ENCODE measurements around the gene IFNB1. TPM values are rescaled to one million over a fixed set of nuclear protein-coding genes. Genes with fewer than 3 reads are reported as not detected.

The IFNB1 gene
- total RNA-seq, 4 donors from 2014 or later: not detected

GRCh38 chr9:21039302-21039701, 38.4 kb downstream of the IFNB1 start:
- no peak overlapping the region for H3K4me3 ChIP-seq (ENCODE audit: low read depth, poor library complexity, severe bottlenecking)
- TF ChIP-seq, protein P1, sequence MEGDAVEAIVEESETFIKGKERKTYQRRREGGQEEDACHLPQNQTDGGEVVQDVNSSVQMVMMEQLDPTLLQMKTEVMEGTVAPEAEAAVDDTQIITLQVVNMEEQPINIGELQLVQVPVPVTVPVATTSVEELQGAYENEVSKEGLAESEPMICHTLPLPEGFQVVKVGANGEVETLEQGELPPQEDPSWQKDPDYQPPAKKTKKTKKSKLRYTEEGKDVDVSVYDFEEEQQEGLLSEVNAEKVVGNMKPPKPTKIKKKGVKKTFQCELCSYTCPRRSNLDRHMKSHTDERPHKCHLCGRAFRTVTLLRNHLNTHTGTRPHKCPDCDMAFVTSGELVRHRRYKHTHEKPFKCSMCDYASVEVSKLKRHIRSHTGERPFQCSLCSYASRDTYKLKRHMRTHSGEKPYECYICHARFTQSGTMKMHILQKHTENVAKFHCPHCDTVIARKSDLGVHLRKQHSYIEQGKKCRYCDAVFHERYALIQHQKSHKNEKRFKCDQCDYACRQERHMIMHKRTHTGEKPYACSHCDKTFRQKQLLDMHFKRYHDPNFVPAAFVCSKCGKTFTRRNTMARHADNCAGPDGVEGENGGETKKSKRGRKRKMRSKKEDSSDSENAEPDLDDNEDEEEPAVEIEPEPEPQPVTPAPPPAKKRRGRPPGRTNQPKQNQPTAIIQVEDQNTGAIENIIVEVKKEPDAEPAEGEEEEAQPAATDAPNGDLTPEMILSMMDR (IDR thresholded peaks at IDR 0.05): no peak
- no peak for TF ChIP-seq POLR2A (IDR thresholded peaks at IDR 0.05)
- DNase-seq (ENCODE audit: low spot score in 2 of 2): no peak
- WGBS, 2 donors: 100% methylated on average over 1 of the region's 1 CpG
- intact Hi-C loops (cut with DNase I; ENCODE audit: low total_unique reads): no loop called here

DNA sequence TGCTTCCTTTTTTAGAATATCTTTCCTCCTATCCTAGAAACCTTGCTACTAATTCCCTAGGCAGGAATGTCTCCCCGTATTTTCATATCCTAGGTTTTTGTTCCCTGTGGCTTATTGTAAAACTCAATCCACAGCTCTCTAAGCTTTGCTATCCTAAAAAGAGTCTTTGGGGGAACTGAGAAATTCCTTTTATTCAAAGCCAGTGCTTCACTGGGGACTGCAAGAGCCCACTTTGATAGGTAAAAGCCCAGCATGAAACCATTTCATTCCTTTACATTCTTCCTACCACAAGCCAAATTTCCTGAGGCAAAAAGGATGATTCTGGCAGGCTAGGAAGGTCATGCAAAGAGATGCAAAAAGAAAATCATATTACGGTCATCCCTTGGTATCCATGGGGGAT, 40.5 kb downstream of the IFNB1 start:
- TF ChIP-seq, protein P1 (IDR thresholded peaks at IDR 0.05): no peak
- no peak for TF ChIP-seq POLR2A (IDR thresholded peaks at IDR 0.05)
- no peak overlapping the region for H3K4me3 ChIP-seq (ENCODE audit: low read depth, poor library complexity, severe bottlenecking)
- 93 to 94% methylated on average over 2 of the region's 2 CpGs for WGBS, 2 donors
- DNase-seq (ENCODE audit: low spot score in 2 of 2): no peak
- intact Hi-C loops (cut with DNase I; ENCODE audit: low total_unique reads): no loop called here

DNA sequence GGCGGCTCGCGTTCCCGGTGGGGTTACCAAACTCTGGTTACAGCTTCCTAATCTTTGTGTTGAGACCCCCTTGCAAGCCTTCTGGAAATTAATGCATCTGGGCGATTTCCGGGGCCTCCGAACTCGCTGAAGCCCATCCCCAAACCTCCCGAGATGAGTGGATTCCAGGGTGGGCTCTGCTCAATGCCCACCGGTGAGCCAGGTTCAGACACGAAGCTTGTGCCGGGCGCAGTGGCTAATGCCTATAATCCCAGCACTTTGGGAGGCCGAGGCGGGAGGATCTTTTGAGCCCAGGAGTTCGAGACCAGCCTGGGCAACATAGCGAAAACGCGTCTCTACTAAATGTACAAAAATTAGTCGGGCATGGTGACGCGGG, 45.9 kb downstream of the IFNB1 start:
- H3K4me3 ChIP-seq (ENCODE audit: low read depth, poor library complexity, severe bottlenecking): peak overlapping the region; percentile 40
- intact Hi-C loops (cut with DNase I; ENCODE audit: low total_unique reads): no loop called here
- WGBS, 2 donors: 67 to 73% methylated on average over 19 to 22 of the region's 22 CpGs
- DNase-seq (ENCODE audit: low spot score in 2 of 2): no peak
- TF ChIP-seq POLR2A (IDR thresholded peaks at IDR 0.05): no peak
- TF ChIP-seq, protein P1 (IDR thresholded peaks at IDR 0.05): no peak

DNA sequence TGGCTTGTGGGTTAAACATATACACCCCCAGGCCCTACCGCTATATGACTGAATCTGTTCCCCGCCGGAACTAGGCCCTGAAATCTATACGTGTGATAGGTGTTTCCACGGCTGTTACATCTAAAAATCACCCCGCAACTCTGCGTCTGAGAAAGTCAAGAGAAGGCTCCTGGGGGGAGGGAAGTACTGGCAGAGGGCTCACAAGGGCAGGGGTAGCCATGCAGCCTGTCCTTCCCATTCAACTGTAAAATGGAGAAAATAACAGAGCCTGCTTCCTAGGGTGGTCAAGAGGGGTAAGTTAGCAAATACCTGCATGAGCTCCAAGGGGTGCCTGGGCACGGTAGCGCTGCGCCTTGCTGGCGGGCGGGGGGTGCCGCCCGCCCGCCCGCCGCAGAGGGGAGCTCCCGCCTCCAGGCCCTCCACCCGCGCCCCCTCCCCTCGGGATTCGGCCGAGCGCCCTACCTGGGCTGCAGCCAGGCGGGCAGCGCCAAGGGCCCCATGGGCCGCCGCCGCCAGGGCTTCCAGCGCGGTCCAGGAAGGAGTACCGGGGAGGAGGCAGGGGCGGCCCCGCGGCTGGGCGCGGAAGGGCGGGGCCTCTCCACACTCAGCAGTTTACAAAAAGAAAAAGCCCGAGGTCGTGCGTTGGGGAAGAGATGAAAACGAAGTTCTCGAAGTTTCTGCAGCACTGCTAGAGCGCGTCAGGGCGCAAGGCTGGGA, 46.5 kb downstream of the IFNB1 start, which contains the start of gene HACD4:
HACD4 (minus strand) TSS at position 550 of the 717 bp plus-strand sequence; CDS start at position 500, 50 bp downstream.
- peak; percentile 51 to 88 for DNase-seq (ENCODE audit: low spot score in 2 of 2)
- TF ChIP-seq, protein P1 (IDR thresholded peaks at IDR 0.05): no peak
- no peak for TF ChIP-seq POLR2A (IDR thresholded peaks at IDR 0.05)
- intact Hi-C loops (cut with DNase I; ENCODE audit: low total_unique reads): no loop called here
- 2 to 3% methylated on average over 40 to 45 of the region's 46 CpGs for WGBS, 2 donors
- peak within 1 kb of the TSS; percentile 40 for H3K4me3 ChIP-seq (ENCODE audit: low read depth, poor library complexity, severe bottlenecking)

DNA sequence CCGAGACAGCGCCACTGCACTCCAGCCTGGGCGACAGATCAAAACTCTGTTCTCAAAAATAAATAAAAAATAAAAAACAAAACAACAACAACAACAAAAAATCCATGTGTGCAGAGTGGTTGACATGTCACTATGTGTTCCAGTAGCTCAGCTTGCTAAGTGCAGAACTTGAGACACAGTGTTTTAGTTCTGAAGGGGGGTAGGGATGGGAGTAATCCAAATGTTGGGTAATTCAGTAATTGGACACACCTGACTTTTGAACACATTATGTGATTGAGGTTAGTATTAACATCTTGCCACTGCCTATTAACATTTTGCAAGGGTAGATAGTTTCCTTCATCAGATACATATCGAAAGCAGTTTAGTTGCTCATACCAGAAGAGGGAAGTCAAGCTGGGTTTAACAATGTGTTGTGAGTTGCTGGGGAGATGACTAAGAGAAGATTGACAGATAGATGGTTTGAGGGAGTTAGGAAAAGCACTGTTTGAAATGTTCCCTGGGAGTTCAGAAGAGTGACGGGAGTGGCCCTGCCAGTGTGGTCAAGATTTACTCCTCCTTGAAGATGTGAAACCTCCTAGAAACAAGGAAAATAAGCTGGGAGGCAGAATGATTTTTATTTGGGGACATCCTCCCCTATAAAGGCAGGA, 47.2 kb downstream of the IFNB1 start:
- intact Hi-C loops (cut with DNase I; ENCODE audit: low total_unique reads): no loop called here
- no peak for DNase-seq (ENCODE audit: low spot score in 2 of 2)
- 59 to 60% methylated on average over 5 of the region's 5 CpGs for WGBS, 2 donors
- TF ChIP-seq, protein P1 (IDR thresholded peaks at IDR 0.05): no peak
- no peak for TF ChIP-seq POLR2A (IDR thresholded peaks at IDR 0.05)
- no peak overlapping the region for H3K4me3 ChIP-seq (ENCODE audit: low read depth, poor library complexity, severe bottlenecking)

All from lower leg skin (tissue), 4 donors.